ENCODE results near the gene PLA2G12B.

DNA sequence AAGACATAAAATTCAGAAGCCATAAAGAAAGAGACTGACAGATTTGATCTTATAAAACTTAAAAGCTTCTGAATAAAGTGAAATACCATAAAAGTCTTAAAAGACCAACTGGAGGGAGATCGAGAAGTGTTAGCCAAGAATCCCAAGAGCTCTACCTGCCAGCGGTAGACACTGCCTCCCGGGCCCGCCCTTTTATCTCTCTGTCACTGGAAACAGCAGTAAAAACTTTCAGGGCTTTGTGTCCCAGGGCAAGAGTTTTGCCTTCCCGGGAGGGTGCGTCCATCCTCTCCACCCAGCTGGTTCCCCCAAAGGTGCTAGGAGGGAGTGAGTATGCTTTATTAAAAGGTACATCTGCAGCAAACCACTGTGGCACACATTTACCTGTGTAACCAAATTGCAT is 5.8 kb downstream of the PLA2G12B start:
- TF ChIP-seq POLR2AphosphoS5 (IDR thresholded peaks at IDR 0.05; ENCODE audit: low read depth, low read length), result no peak
- TF ChIP-seq, protein P1, sequence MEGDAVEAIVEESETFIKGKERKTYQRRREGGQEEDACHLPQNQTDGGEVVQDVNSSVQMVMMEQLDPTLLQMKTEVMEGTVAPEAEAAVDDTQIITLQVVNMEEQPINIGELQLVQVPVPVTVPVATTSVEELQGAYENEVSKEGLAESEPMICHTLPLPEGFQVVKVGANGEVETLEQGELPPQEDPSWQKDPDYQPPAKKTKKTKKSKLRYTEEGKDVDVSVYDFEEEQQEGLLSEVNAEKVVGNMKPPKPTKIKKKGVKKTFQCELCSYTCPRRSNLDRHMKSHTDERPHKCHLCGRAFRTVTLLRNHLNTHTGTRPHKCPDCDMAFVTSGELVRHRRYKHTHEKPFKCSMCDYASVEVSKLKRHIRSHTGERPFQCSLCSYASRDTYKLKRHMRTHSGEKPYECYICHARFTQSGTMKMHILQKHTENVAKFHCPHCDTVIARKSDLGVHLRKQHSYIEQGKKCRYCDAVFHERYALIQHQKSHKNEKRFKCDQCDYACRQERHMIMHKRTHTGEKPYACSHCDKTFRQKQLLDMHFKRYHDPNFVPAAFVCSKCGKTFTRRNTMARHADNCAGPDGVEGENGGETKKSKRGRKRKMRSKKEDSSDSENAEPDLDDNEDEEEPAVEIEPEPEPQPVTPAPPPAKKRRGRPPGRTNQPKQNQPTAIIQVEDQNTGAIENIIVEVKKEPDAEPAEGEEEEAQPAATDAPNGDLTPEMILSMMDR (IDR thresholded peaks at IDR 0.05; ENCODE audit: control extremely low read depth in 1 of 3, insufficient read depth in 1 of 3, low read depth in 1 of 3, low read length in 3 of 3), result no peak

All from H1 (cell line).